WERI-Rb-1 (cell line): ENCODE data around the gene NR3C2.

Source experiments
- DNase-seq: peaks from one replicate; pipeline ENCODE4 v3.0.0-alpha.2; 2020
- H3K27ac ChIP-seq: fragments of 250-450 bp; sonication (Bioruptor Pico); 2 replicates; pipeline ENCODE4 v1.5.1; 2020; ENCODE audit warnings: mild to moderate bottlenecking, moderate library complexity
- H3K27me3 ChIP-seq: fragments of 250-450 bp; sonication (Bioruptor Pico); 2 replicates; pipeline ENCODE4 v1.5.1; 2021; ENCODE audit warnings: mild to moderate bottlenecking, low read depth, moderate library complexity; ENCODE audit not compliant: insufficient read depth, severe bottlenecking
- H3K36me3 ChIP-seq: fragments of 250-450 bp; sonication (Bioruptor Pico); 2 replicates; pipeline ENCODE4 v1.5.1; 2020; ENCODE audit warnings: mild to moderate bottlenecking, moderate library complexity
- H3K4me3 ChIP-seq: 2 replicates; pipeline ENCODE4 v1.5.1; 2011; ENCODE audit warnings: low read depth, mild to moderate bottlenecking, control low read depth, low read length
- H3K9me3 ChIP-seq: fragments of 250-450 bp; sonication (Bioruptor Pico); 2 replicates; pipeline ENCODE4 v1.5.1; 2021; ENCODE audit warnings: mild to moderate bottlenecking, moderate library complexity; ENCODE audit not compliant: severe bottlenecking
- TF ChIP-seq, protein P1 (sequence below): IDR thresholded peaks from 2 replicates; pipeline ENCODE4 v1.5.1; 2011; ENCODE audit warnings: low read depth, mild to moderate bottlenecking, control low read depth, inconsistent platforms, low read length

Gene NR3C2

DNA sequence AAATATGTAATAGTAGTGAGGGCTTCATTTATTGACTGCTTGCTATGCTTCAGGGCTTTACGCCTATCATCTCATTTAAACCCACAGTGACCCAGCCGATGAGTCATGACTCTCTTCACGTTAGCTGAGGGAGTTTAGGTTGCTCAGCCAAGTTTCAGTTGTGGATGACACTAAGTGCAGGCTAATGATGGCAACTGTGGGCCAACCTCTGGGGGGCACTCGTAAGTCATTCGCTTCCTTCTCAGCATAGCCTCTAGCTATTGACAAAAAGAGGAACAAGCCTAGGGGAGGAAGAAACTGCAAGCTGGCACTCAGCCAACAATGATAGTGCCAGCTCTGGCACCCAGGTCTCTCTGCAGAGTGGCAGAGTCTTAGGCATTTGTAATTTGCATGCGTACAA is 385.3 kb downstream of the NR3C2 start:
- Histone ChIP-seq H3K4me3 (no peak overlapping the region), H3K36me3 (no peaks in the 10 kb centered on the region; the same call in 1 of the 2 replicates), H3K27ac (no peak overlapping the region), H3K27me3 (no peaks in the 10 kb centered on the region), H3K9me3 (no peaks in the 10 kb centered on the region)
- DNase-seq, result no peak
- TF ChIP-seq, protein P1, sequence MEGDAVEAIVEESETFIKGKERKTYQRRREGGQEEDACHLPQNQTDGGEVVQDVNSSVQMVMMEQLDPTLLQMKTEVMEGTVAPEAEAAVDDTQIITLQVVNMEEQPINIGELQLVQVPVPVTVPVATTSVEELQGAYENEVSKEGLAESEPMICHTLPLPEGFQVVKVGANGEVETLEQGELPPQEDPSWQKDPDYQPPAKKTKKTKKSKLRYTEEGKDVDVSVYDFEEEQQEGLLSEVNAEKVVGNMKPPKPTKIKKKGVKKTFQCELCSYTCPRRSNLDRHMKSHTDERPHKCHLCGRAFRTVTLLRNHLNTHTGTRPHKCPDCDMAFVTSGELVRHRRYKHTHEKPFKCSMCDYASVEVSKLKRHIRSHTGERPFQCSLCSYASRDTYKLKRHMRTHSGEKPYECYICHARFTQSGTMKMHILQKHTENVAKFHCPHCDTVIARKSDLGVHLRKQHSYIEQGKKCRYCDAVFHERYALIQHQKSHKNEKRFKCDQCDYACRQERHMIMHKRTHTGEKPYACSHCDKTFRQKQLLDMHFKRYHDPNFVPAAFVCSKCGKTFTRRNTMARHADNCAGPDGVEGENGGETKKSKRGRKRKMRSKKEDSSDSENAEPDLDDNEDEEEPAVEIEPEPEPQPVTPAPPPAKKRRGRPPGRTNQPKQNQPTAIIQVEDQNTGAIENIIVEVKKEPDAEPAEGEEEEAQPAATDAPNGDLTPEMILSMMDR, result no peak

DNA sequence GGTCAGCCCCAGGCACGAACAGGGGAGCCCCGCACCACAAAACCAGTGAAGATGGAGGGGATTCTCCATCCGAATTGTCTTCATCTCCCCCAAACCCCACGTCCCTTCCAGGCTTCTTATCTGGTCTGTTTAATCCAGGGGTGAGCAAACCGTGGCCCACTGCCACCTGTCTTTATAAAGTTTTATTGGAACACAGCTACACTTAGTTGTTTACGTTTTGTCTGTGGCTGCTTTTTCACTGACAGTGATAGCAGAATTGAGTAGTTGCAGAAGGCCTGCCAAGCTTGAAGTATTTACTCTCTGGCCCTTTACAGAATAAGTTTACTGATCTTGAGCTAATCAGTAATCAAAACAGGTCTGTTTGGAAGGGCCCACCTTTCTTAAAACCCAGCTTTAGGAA is 386.4 kb downstream of the NR3C2 start:
- Histone ChIP-seq H3K27ac (no peak overlapping the region; the same call in 1 of the 2 replicates), H3K4me3 (no peak overlapping the region), H3K27me3 (no peaks in the 10 kb centered on the region), H3K9me3 (no peaks in the 10 kb centered on the region), H3K36me3 (no peaks in the 10 kb centered on the region; the same call in 1 of the 2 replicates)
- no peak for DNase-seq
- TF ChIP-seq, protein P1, result no peak

DNA sequence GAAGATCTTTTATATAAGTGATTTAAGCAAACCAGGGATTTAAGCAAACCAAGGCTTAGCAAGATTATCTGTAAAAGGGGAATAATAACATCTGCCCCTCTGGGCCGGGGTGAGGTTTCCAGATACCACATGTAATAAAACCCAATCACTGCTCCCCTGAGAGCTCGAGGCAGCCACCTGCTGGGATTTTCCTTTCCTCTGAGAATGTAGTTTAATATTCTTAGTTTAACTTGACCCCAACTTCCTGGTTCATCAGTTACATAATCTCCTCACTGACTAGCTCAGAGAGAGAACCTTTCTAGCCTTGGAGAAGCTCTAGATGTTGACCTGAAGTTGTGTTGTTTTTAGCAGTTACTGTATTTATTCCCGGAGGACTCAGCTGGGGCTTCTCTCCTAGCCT is 387.9 kb downstream of the NR3C2 start:
- peak; percentile 92 for DNase-seq
- H3K9me3 ChIP-seq, result no peaks in the 10 kb centered on the region

DNA sequence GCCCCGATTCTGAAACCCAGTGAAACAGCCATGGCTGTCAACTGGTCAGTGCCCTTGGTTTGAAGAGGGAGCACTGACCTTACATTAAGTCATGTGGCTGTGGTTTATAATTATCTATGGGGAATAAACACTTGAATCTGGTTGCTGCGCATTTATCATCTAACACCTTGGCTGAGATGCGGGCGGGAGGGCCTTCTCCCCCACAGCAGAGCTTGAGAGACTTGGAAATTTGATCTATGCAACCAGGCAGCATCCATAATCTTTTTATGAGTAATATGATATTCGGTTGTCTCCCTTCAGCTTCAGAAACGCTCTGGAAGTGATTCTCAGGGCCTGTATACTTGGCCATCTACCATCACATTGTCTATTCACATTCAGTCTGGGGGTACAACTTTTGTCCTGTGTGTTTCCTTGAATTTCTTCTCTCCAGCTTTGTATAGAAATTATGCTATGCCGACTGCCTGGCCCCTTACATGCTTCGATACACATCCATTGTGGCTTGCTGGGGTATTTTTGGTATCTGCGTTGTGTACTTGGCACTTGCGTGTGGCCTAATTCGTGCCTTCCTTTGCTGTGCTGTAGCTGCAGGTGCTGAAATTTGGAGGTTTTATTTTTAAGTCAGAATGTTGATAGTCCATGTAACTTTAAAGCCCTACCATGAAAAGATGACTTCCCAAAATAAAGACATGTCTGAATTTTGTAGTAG is 388.8 kb downstream of the NR3C2 start:
- TF ChIP-seq, protein P1, result no peak

More for the DNA sequence above, 387.9 kb downstream of the NR3C2 start:
- TF ChIP-seq, protein P1, result peak; percentile 16; the same call in 1 of the 2 replicates
- H3K27me3 ChIP-seq, result no peaks in the 10 kb centered on the region
- peak overlapping the region; percentile 69 for H3K27ac ChIP-seq
- H3K4me3 ChIP-seq, result no peak overlapping the region
- H3K36me3 ChIP-seq, result peaks cover 2% of the 10 kb centered on the region

DNA sequence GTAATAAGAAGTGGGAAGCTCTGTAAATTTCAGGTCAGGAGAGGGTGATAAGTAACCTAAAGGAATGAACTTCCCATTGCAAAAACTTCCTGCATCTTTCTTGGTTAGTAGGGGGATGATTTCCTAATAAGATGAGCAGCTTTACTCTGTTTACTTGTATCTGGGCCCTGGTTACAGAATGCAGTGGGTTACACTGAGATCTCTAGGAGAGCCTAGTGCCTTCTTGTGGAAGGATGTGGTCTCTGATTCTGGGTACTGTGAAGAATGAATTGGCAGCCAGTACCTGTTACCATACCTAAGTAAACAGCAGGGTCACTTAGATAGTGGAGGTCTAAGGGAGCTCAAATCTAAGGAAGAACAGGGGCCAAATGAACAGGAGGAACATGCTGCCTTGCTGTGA is 389.8 kb downstream of the NR3C2 start:
- Histone ChIP-seq H3K4me3 (no peak overlapping the region), H3K9me3 (no peaks in the 10 kb centered on the region), H3K36me3 (peaks cover 14% of the 10 kb centered on the region), H3K27me3 (no peaks in the 10 kb centered on the region), H3K27ac (peak overlapping the region; percentile 21)
- TF ChIP-seq, protein P1, result no peak
- no peak for DNase-seq

More for the DNA sequence above, 388.8 kb downstream of the NR3C2 start:
- Histone ChIP-seq H3K9me3 (no peaks in the 10 kb centered on the region), H3K4me3 (no peak overlapping the region), H3K27ac (peak overlapping the region; percentile 64), H3K36me3 (peaks cover 10% of the 10 kb centered on the region), H3K27me3 (no peaks in the 10 kb centered on the region)
- no peak for DNase-seq

GRCh38 chr4:148051403-148051802 is 390.8 kb downstream of the NR3C2 start:
- H3K27ac ChIP-seq, result no peak overlapping the region
- no peak overlapping the region for H3K4me3 ChIP-seq
- H3K9me3 ChIP-seq, result no peaks in the 10 kb centered on the region
- TF ChIP-seq, protein P1, result no peak
- no peak for DNase-seq
- peaks cover 21% of the 10 kb centered on the region for H3K36me3 ChIP-seq
- H3K27me3 ChIP-seq, result no peaks in the 10 kb centered on the region
